Kidney capillary endothelial cell (primary cell): ENCODE measurements around the gene DCC.
"Not testable (repeated sequence)": the region's sequence is repeated elsewhere in the genome, so short reads cannot be mapped to it uniquely, and the experiment has no call there.

Source experiments
- DNase-seq: peaks from one replicate; pipeline ENCODE4 v3.0.0-alpha.2; 2018; ENCODE audit warnings: low spot score

DCC gene

GRCh38 chr18:52348209-52348608 is 8.2 kb downstream of the DCC start:
- no peak for DNase-seq

- no peak for DNase-seq
These were observed 9.5 kb downstream of the DCC start for GRCh38 chr18:52349498-52349897.

- no peak for DNase-seq
These were observed 12.9 kb downstream of the DCC start for GRCh38 chr18:52352920-52353319.

GRCh38 chr18:52353589-52353988 is 13.6 kb downstream of the DCC start:
- no peak for DNase-seq

- no peak for DNase-seq
These were observed 23.9 kb downstream of the DCC start for GRCh38 chr18:52363861-52364260.

- DNase-seq = not testable (repeated sequence)
These were observed 26.9 kb downstream of the DCC start for GRCh38 chr18:52366851-52367250.

- DNase-seq = no peak
These were observed 28.2 kb downstream of the DCC start for GRCh38 chr18:52367953-52368742.

GRCh38 chr18:52370841-52371240 is 30.8 kb downstream of the DCC start:
- DNase-seq = no peak

- no peak for DNase-seq
These were observed 36.1 kb downstream of the DCC start for GRCh38 chr18:52376104-52376503.

GRCh38 chr18:52377094-52377493 is 37.1 kb downstream of the DCC start:
- DNase-seq = no peak

- no peak for DNase-seq
These were observed 46.3 kb downstream of the DCC start for GRCh38 chr18:52386306-52386705.

- DNase-seq = no peak
These were observed 47.2 kb downstream of the DCC start for GRCh38 chr18:52387175-52387574.

GRCh38 chr18:52391810-52392559 is 52.0 kb downstream of the DCC start:
- DNase-seq = no peak

GRCh38 chr18:52394602-52395001 is 54.6 kb downstream of the DCC start:
- no peak for DNase-seq

- DNase-seq = no peak
These were observed 55.3 kb downstream of the DCC start for GRCh38 chr18:52395146-52395852.

GRCh38 chr18:52401236-52401635 is 61.2 kb downstream of the DCC start:
- no peak for DNase-seq

- no peak for DNase-seq
These were observed 62.8 kb downstream of the DCC start for GRCh38 chr18:52402814-52403213.

GRCh38 chr18:52403291-52404021 is 63.5 kb downstream of the DCC start:
- DNase-seq = no peak

- DNase-seq = no peak
These were observed 68.9 kb downstream of the DCC start for GRCh38 chr18:52408800-52409302.

GRCh38 chr18:52409727-52410126 is 69.7 kb downstream of the DCC start:
- no peak for DNase-seq

GRCh38 chr18:52415131-52415530 is 75.1 kb downstream of the DCC start:
- no peak for DNase-seq
